GM11168 (cell line): ENCODE measurements around the gene SLC41A3.
"Not testable (repeated sequence)": the region's sequence is repeated elsewhere in the genome, so short reads cannot be mapped to it uniquely, and the experiment has no call there.

Source experiments
- in situ Hi-C: fragments of 300-500 bp; cut with MboI; formaldehyde crosslinking; loops from one replicate; pipeline ENCODE4 v1.12.0; 2022; ENCODE audit warnings: low sequenced_read_pairs; ENCODE audit not compliant: unreplicated experiment

SLC41A3 gene

DNA sequence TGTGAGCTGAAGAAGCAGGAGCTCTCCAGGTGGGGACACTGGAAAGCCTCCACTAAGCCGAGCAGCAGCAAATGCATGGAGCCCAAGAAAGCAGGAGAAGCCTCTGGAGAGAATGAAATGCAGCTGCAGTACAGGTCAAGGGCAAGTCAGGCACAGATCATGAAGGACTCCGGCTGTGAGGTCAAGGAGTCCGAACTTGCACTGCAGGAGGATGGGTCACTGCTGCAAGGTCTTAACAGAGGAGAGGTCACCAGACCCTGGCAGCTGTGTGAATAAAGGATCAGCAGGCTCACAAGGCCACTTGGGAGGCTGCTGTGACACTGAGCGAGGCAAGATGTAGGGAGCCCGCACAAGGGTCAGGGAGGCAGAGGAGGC is 24.7 kb upstream of the SLC41A3 start:
- in situ Hi-C loops = no loop called here

DNA sequence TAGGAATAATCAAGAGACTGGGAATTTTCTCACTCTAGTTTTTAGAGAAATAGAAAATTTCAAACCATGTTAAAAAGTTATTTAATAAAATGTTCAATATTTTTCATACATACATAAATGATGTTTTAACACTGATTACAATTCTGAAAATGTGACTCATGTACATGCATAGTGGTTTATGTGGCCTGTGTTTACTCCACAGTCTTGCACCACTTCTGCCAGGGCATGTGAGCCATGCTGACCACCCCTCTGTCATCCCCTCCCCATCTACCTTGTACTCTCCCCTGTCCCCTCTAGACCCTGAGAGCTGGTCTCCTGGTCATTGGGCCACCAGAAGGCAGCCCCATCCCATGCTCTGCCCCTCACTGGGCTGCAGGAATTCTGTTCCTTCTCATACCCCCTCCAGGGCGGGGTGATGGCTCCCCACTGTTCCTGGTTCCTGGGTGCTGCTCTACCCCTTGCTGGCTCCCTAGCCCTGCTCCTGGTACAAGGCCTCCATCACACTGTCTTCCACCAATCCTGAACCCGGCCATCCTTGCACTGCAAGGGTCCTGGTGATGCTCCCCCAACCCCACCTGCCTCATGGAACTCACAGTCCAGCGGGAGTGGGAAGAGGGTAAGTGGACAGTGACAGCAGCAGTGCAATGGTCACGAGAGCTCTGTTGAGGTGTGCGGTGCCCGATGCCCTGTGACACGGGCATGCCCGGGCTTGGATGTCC is 24.2 kb upstream of the SLC41A3 start:
- in situ Hi-C loops = no loop called here

DNA sequence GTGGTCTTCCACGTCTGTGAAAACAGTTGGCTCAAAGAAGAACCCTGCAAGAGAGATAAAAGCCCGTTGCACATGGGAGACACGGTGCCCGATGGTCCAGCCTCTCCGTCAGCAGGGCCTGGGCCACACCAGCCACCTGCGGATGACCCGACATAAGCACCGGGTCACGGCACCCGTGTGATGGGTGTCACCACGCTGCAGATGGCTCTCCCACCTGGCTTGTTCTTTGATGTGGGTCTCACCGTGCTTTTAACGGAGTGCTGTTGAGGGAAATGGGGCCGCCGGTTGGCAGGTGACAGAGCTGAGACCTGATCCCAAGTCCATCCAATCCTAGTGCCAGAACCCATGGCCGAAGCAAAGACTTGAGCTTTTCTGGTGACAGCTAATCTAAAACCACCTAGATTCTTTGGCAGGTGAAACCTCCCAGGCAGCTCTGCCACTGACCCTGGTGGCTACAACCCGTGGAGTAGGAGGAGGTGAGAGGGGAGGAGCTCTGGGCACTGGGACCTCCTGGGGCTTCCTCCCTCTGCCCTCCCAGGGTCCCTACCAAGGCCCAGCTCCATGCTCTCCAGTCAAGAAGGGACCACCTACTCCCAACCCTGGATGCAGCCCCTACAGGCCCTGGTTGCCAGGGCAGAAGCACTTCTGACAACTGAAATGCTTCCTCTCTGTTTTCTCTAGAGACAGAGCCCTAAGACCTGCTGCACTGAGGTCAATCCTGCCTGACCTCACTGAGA is 23.4 kb upstream of the SLC41A3 start:
- in situ Hi-C loops = no loop called here

DNA sequence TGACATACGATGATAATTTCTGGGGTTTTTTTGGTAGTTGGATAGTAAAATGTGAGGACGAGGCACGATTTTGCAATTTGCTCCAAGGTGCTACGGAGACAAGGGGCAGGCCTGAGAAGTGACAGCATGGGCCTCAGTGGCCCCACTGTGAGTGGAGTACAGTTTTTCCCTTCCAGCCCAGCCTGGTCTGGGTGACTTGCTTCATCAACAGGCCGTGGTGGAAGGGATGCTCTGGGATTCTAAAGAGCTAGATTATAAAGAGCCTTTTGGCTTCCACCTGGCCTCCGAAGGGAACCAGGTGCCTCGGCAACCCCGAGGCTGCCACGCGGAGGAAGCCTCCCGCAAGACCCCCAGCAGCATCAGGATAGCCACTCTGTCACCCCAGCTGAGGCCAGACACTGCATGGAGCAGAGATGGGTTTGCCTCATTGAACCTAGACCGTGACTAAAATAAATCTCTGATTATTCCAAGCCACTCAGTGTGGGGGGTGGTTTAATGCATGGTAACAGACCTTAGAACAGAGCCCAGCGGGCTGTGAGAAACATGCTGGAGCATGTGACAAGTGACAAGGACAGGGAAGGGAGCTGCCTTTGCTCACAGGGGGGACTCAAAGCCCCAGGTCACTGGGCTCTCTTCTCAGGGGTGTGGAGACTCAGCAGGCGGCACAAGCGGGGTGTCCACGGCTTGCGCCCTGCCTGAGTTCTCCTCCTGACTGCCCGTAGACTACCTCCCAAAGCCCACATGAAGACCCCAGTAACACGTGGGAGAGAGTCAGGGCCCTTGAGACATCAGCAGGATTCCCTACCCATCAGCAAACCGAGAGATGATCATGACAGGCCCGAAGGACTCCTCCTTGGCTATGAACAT is 22.6 kb upstream of the SLC41A3 start:
- in situ Hi-C loops = no loop called here

DNA sequence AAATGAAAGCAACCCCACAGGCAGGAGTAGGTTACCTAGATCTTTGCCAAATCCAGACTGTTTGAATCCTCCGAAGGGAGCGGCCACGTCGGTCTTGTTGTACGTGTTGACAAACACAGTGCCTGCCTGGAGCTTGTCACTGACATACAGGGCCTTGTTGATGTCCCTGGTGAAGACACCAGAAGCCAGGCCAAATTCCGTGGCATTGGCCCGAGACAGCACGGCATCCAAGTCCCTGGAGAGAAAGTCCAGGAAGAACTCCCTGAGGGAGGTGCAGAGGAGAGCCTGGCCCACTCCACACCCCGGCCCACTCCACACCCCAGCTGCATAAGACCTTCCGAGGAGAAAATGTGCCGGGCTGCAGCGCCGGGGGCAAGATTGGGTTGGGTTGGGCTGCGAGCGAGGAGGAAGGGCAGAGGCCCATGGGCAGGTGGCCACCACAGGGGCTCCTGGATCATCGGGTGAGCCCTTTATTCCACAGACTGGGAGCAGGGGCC is 21.8 kb upstream of the SLC41A3 start:
- in situ Hi-C loops = no loop called here

DNA sequence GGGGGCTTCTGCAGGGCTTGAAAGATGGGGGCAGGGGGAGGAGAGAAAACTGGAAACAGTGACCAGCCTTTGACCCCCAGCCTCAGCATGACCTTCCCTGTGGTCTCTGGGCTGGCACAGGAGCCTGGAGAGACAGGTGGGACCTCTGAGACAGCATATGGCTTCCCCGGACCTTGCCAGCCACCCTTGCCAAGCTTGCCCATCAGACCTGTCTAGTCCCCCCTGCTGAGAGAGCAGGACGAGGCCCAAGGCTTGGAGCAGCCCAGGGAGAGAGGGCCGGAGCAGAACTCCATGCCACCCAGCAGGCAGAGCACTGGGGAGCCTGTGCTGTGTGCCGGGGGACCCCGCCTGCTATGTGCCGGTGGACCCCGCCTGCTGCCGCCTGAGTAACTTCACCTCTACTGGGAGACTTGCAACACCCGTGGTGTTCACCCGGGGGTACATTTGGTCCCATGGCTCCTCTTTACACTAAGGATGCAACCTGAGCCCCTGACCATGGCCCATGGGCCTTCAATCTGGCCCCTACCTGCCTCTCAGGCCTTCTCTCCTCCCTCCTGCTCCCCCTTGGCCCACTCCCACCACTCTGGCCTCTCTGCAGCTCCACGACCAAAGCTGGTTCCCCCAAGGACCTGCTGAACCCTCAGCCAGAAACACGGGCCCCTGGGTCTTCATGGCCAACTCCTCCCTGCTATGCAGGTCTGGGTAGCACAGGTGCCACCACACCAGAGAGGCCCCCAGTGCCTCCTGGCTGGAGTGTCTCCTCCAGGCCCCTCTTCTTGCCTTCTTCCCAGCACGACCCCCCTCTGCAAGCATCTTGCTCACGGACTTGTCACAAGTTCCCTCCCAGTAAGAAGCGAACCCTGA is 21.1 kb upstream of the SLC41A3 start:
- in situ Hi-C loops = no loop called here

DNA sequence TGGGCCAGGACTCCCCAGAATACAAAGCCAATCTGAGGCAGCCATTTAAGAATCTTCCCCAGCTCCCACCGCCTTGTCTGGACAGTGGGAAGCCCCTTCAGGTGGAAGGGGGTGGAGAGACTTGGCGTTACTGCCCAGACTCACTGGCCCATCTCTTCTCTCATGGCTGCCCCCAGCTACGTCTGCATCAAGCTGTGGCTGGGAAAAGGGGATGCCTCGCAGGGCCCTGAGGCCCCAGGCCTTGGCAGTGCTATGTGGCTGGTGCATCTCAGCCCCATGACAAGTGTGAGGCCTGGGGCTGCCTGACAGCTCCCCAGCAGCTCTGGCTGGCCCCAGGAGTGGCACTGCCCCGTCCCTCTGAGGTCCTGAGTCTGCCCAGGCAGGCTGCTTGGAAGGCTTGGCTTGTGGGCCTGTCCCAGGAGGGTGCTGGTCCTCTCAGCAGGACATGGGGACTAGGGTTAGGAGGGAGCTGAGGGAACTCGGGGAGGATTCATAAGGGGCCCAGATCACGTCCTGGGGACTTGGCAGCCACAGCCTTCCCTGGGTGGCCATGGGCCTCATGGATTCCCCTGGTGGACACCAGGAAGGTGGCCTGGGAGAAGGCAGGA is 20.2 kb upstream of the SLC41A3 start:
- in situ Hi-C loops = no loop called here

DNA sequence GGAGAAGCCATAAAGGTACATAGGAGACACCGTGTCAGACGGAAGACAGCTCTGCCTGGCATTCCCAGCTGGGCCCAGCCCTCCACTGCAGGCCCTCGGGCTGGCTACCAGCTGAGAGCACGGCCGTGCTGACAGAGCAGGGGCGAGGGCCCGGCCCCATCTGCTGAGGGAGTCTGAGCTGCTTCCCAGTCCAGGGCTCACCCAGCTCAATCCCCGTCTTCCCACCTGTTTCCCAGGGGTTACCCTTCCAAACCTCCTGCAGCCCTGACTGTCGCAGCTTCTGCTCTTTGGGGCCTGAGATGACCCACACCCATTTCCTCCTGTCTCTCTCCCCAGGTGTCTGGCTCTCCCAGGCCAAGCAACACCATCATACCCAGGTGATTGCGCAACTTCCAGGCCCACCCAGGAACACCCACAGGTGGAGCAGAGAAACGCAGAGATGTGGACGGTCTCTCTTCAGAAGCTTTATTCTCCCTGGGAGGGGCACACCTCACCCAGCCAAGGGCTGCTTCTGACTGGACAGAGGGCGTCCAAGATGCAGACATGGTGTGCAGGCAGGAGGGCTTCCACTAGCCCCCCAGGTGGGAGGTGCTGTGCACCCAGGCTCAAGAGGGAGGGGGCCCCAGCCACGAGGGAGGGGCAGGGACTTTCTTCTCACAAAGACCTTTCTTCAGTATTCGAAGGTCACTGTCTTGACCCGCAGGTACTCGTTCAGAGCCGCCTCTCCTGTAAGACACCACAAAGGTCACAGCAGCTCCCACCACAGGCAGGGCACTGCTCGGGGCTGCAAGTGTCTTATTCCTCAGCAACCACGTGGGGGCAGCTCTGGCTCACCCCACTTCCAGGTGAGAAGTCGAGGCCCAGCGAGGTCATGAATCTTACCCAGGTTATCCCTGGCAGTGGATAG is 19.4 kb upstream of the SLC41A3 start:
- in situ Hi-C loops = no loop called here

DNA sequence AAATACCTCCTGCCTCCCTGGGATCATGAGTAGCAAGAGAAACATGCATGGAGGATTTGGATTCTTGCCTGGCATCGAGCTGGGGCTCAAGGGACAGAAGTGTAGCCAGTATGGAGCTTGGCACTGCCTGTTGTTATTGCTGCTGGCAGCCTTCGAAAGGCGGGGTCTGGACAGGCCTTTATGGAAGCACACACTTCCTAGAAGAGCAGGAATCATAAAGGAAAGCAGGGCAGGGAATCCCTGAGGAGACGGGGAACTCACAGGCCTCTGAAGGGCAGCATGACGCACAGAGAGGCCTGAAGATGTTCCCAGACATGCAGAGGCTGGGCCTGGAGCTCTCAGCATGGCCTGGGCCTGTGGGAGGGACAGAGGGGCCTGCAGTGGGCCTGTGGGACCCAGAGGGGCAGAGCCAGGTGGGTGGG is 18.6 kb upstream of the SLC41A3 start:
- in situ Hi-C loops = no loop called here

DNA sequence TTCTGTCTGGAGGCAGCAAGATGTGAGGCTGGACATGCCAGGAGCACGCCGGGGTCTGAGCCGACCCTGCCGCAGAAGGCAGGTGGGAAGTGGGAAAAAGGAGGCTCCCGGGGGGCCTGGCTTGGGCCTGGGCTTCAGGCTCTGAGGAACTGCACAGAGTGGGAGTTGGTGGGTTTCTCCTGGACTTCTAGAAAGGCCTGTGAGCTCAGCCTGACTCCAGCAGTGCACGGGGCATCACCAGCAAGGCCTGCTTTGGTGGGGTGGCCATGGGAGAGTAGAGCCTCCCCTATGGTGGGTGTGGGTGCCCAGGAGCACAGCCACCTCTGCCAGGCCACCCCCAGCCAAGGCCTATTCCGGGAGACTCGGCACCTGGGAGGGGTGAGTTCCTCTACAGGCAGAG is 18.1 kb upstream of the SLC41A3 start:
- in situ Hi-C loops = no loop called here

DNA sequence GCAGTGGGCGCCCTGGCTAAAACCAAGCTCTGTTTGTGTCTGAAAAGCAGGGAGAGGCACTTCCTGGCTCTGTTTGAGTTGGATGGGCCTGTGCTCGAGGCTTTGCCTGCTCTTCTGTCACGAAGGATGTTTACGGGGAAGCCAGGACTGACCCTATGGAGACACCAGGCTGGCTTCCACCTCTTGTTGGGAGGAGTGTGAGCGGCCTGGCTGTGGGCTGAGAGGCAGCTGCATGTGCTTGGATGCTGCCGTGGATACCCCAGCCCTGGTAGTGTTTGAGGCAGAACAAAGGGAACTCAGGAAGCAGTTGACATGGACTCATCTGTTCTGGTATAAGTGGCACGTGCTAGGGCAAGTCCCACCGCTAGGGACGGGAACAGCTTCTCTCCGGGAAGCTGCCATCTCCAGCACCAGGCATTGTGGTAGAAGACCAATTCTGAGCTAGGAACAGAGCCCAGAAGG is 17.6 kb upstream of the SLC41A3 start:
- in situ Hi-C loops = no loop called here

DNA sequence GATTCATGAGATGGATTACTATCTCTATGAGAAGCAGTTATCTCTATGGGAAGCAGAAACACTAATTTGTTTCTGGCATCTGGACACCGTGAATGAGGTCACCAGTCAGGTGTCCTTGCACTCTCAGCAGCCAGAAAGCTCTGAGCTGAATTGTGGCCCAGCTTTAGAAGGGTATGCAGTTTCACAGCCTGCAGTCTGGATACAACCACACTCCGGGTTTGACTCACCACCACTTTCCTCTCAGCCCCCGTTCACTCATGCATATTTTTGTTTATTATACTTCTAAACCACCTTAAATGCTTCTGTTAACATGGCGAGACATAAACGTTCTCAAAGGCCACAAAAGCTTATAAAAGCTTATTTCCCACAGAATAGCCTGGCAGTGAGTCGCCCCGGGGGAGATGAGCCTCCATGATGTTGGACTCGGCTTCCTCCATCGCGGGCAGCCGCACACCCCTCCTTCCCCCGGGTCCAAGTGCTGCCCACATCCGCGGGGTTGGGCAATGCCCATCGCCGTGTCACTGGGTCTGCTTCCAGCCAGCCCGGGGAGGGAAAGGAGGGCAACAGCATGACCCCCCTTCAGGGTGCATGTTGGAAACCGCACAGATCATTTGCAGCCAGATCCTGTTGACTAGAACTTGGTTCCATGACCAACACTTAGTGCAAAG is 16.8 kb upstream of the SLC41A3 start:
- in situ Hi-C loops = no loop called here

DNA sequence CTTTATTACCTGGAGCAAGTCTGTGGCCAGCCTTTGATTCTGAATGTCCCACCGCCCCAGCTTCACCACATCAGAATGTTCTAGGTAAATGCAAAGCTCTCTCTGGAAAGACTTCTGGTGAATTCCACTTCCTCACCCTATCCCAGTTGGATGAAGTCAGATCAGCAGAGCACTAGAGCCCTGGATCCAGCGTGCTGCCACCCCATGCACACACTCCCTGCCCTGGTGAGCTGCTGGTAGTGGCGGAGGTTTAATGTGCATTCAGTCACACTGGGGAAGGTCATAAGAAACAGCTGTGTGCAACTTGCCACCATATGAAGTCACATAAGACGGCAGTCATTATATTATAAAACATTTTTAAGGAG is 16.3 kb upstream of the SLC41A3 start:
- in situ Hi-C loops = no loop called here

DNA sequence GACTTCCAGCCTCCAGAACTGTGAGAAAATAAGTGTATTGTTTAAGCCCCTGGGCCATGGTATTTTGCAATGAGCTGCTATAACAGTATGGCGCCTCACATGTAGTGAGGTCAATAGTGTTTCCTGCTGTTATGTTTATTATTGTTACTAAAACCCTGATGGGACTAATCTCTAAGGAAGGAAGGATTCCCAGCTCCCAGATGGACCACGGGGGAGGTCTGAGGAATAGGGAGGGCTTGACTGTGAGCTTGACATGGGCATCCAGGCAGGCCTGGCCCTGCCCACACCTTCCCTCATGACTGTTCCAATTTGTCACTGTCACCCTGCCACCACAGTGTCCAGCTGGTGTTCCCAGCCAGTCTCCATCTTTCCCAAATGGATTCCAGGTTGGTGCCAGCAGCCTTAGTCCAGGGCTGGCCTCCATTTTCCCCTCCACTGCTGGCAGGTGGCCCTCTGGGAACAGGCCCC is 14.5 kb upstream of the SLC41A3 start:
- in situ Hi-C loops = no loop called here

DNA sequence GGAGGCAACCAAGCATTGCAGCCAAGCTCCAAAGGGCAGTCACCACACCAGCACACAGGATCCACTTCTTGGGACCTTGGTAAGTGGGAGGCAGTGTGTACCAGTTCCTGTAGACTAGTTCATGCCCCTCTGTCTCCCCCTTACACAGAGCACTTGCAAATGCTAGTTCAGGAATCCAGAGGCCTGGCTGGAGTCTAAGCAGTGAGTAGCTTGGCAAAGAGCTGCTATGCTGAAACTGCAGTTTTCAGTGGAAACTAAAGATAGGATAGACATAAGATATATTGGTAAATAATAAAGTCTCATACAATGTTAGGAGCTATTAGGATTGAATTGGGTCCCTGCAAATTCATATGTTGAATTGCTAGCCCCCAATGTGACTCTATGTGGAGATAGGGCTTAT is 13.9 kb upstream of the SLC41A3 start:
- in situ Hi-C loops = no loop called here

DNA sequence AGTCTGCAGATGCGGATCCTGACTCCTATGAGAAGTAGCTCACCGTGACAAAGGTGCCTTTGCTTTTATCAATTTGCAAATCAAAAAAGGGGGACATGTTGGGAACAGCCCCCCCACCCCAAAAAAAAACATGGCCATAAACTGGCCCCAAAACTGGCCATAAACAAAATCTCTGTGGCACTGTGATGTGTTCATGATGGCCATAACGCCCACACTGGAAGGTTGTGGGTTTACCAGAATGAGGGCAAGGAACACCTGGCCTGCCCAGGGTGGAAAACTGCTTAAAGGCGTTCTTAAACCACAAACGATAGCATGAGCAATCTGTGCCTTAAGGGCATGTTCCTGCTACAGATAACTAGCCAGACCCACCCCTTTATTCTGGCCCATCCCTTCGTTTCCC is 12.3 kb upstream of the SLC41A3 start:
- in situ Hi-C loops = not testable (repeated sequence)

DNA sequence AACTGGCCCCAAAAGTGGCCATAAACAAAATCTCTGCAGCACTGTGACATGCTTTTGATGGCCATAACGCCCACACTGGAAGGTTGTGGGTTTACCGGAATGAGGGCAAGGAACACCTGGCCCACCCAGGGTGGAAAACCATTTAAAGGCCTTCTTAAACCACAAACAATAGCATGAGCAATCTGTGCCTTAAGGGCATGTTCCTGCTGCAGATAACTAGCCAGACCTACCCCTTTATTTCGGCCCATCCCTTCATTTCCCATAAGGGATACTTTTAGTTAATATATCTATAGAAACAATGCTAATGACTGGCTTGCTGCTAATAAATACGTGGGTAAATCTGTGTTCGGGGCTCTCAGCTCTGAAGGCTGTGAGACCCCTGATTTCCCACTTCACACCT is 8.2 kb upstream of the SLC41A3 start:
- in situ Hi-C loops = not testable (repeated sequence)
